PFSK-1 (cell line): ENCODE data around the gene KHK.

ENCODE experiments used
- REST ChIP-seq, 2 experiments: IDR thresholded peaks; 2 replicates each; pipeline versions ENCODE4 v1.6.1 to v1.8.0; 2011 to 2012; ENCODE audit warnings: low read depth in 2 of 2, low read length in 2 of 2, control low read depth in 1 of 2, inconsistent platforms in 1 of 2, mild to moderate bottlenecking in 1 of 2, moderate library complexity in 1 of 2; ENCODE audit not compliant: insufficient read depth in 1 of 2
- SIN3A ChIP-seq: IDR thresholded peaks from 2 replicates; pipeline ENCODE4 v1.6.1; 2012; ENCODE audit warnings: mild to moderate bottlenecking, low read length, moderate library complexity, borderline replicate concordance; ENCODE audit not compliant: insufficient read depth
- TAF1 ChIP-seq: IDR thresholded peaks from 2 replicates; pipeline ENCODE4 v1.6.1; 2012; ENCODE audit warnings: low read length, control low read depth, borderline replicate concordance; ENCODE audit not compliant: insufficient read depth

KHK gene

GRCh38 chr2:27149570-27150405 lies 63.2 kb downstream of the KHK start:
- TF ChIP-seq REST (IDR thresholded peaks at IDR 0.05; ENCODE audit: insufficient read depth in 1 of 2, low read depth in 2 of 2, low read length in 2 of 2) (no peak), SIN3A (no peak), TAF1 (no peak)
